H1 (cell line): ENCODE results near the gene CYBB. TPM values are rescaled to one million over a fixed set of nuclear protein-coding genes. Genes with fewer than 3 reads are reported as not detected.

Source experiments
- CTCF ChIA-PET: fragments of 300-600 bp; sonication (Branson Sonifier 250); formaldehyde crosslinking; loops from one replicate; lab custom pipeline; 2021; ENCODE audit not compliant: partially characterized antibody; lab: Charles Lee
- POLR2A ChIA-PET: fragments of 300-600 bp; sonication (Branson Sonifier 250); formaldehyde crosslinking; loops from one replicate; lab custom pipeline; 2021; ENCODE audit warnings: inconsistent platforms; ENCODE audit not compliant: partially characterized antibody; lab: Charles Lee
- DNase-seq, 2 experiments: peaks; one replicate each; pipeline versions ENCODE4 v3.0.0 to v3.0.0-alpha.2; 2010 to 2022; ENCODE audit warnings: low spot score in 2 of 2, low read depth in 1 of 2, mixed read lengths in 1 of 2
- FAIRE-seq: peaks from 2 replicates; lab custom pipeline; 2011; peaks lifted over from hg19 to GRCh38; lab: Jason Lieb, UNC
- H2AFZ ChIP-seq: 2 replicates; pipeline ENCODE4 v1.8.1; 2012; ENCODE audit warnings: low read length, inconsistent platforms
- H2AK5ac ChIP-seq: 2 replicates; pipeline ENCODE4 v1.6.1; 2013; ENCODE audit warnings: low read depth, low read length
- H2BK120ac ChIP-seq: replicated peaks from 2 replicates; pipeline ENCODE3; 2013; ENCODE audit warnings: low read depth, low read length, inconsistent platforms
- H2BK12ac ChIP-seq: 2 replicates; pipeline ENCODE4 v1.6.1; 2013; ENCODE audit warnings: low read depth, low read length
- H2BK15ac ChIP-seq: 2 replicates; pipeline ENCODE4 v1.6.1; 2013; ENCODE audit warnings: low read length
- H2BK20ac ChIP-seq: 2 replicates; pipeline ENCODE4 v1.6.1; 2013; ENCODE audit warnings: low read length
- H2BK5ac ChIP-seq: 2 replicates; pipeline ENCODE4 v1.6.1; 2013; ENCODE audit warnings: low read depth, low read length
- H3K14ac ChIP-seq: 2 replicates; pipeline ENCODE4 v1.6.1; 2013; ENCODE audit warnings: inconsistent platforms; ENCODE audit not compliant: insufficient read length
- H3K18ac ChIP-seq: 2 replicates; pipeline ENCODE4 v1.6.1; 2013; ENCODE audit warnings: low read length; ENCODE audit errors: extremely low read depth
- H3K23ac ChIP-seq: 2 replicates; pipeline ENCODE4 v1.6.1; 2013; ENCODE audit warnings: inconsistent platforms; ENCODE audit not compliant: insufficient read length
- H3K23me2 ChIP-seq: 2 replicates; pipeline ENCODE4 v1.6.1; 2013; ENCODE audit warnings: low read depth, low read length
- H3K27ac ChIP-seq: 2 replicates; pipeline ENCODE4 v1.6.1; 2011; ENCODE audit warnings: low read depth, low read length, inconsistent platforms
- H3K27me3 ChIP-seq, 4 experiments: replicated peaks in 1 of 4; 1 replicate in 1 of 4; 2 replicates in 3 of 4; pipeline versions ENCODE4 v1.6.1 to v1.8.1; 2011 to 2013; ENCODE audit warnings: low read length in 3 of 4, mild to moderate bottlenecking in 3 of 4, inconsistent platforms in 2 of 4, mixed read lengths in 2 of 4, moderate library complexity in 1 of 4; ENCODE audit not compliant: control insufficient read depth in 3 of 4, insufficient read depth in 3 of 4; ENCODE audit errors: extremely low read depth in 1 of 4
- H3K36me3 ChIP-seq, 4 experiments: 2 replicates each; pipeline versions ENCODE4 v1.6.1 to v1.8.1; 2011 to 2013; ENCODE audit warnings: mild to moderate bottlenecking in 4 of 4, low read length in 3 of 4, moderate library complexity in 2 of 4, control low read depth in 1 of 4, inconsistent platforms in 1 of 4; ENCODE audit not compliant: insufficient read depth in 4 of 4, control insufficient read depth in 2 of 4
- H3K4ac ChIP-seq: replicated peaks from 2 replicates; pipeline ENCODE3; 2013; ENCODE audit warnings: low read length, low read depth, mixed read lengths, inconsistent platforms; ENCODE audit not compliant: insufficient read length
- H3K4me1 ChIP-seq, 4 experiments: replicated peaks in 1 of 4; 1 replicate in 1 of 4; 2 replicates in 3 of 4; pipeline versions ENCODE4 v1.6.1 to v1.8.1; 2011 to 2013; ENCODE audit warnings: low read length in 3 of 4, inconsistent platforms in 2 of 4, mixed read lengths in 1 of 4; ENCODE audit not compliant: insufficient read depth in 4 of 4, control insufficient read depth in 3 of 4
- H3K4me2 ChIP-seq, 2 experiments: 2 replicates each; pipeline versions ENCODE4 v1.6.1 to v1.8.1; 2011 to 2013; ENCODE audit warnings: low read depth in 2 of 2, low read length in 2 of 2, control low read depth in 1 of 2, inconsistent platforms in 1 of 2, mild to moderate bottlenecking in 1 of 2; ENCODE audit not compliant: insufficient read depth in 1 of 2
- H3K4me3 ChIP-seq, 4 experiments: fragments of 200-600, 300-600 bp in 1 of 4; sonication (generic), shearing (Covaris generic), sonication (Bioruptor Twin) in 1 of 4; 2 replicates each; pipeline versions ENCODE4 v1.5.1 to v1.8.1; 2011 to 2016; ENCODE audit warnings: low read length in 4 of 4, low read depth in 3 of 4, control low read depth in 2 of 4, inconsistent platforms in 2 of 4, mild to moderate bottlenecking in 2 of 4, mixed read lengths in 1 of 4, moderate library complexity in 1 of 4; ENCODE audit not compliant: insufficient read depth in 2 of 4; ENCODE audit errors: extremely low read depth in 1 of 4
- H3K56ac ChIP-seq: replicated peaks from 2 replicates; pipeline ENCODE3; 2013; ENCODE audit warnings: low read depth, mild to moderate bottlenecking, mixed read lengths, low read length, inconsistent platforms; ENCODE audit not compliant: insufficient read length
- H3K79me1 ChIP-seq: 2 replicates; pipeline ENCODE4 v1.6.1; 2013; ENCODE audit warnings: low read depth, low read length, control low read depth
- H3K79me2 ChIP-seq, 2 experiments: 2 replicates each; pipeline versions ENCODE4 v1.6.1 to v1.8.1; 2012 to 2013; ENCODE audit warnings: low read length in 2 of 2, mild to moderate bottlenecking in 2 of 2, inconsistent platforms in 1 of 2; ENCODE audit not compliant: insufficient read depth in 2 of 2, control insufficient read depth in 1 of 2
- H3K9ac ChIP-seq, 4 experiments: replicated peaks in 1 of 4; 1 replicate in 1 of 4; 2 replicates in 3 of 4; pipeline versions ENCODE4 v1.6.1 to v1.8.1; 2011 to 2013; ENCODE audit warnings: low read depth in 3 of 4, low read length in 3 of 4, control low read depth in 2 of 4, mild to moderate bottlenecking in 2 of 4, moderate library complexity in 2 of 4, inconsistent platforms in 1 of 4; ENCODE audit errors: extremely low read depth in 1 of 4
- H3K9me3 ChIP-seq, 2 experiments: 2 replicates each; pipeline versions ENCODE4 v1.6.1 to v1.8.1; 2012 to 2013; ENCODE audit warnings: mild to moderate bottlenecking in 2 of 2, moderate library complexity in 2 of 2, control low read depth in 1 of 2, inconsistent platforms in 1 of 2, low read depth in 1 of 2, low read length in 1 of 2, mixed read lengths in 1 of 2; ENCODE audit not compliant: insufficient read depth in 2 of 2
- H4K20me1 ChIP-seq, 2 experiments: replicated peaks in 1 of 2; 2 replicates each; pipeline versions ENCODE3 to v1.8.1; 2011 to 2013; ENCODE audit warnings: inconsistent platforms in 2 of 2, low read length in 2 of 2, mild to moderate bottlenecking in 1 of 2; ENCODE audit not compliant: insufficient read depth in 2 of 2, control insufficient read depth in 1 of 2
- H4K5ac ChIP-seq: 2 replicates; pipeline ENCODE4 v1.6.1; 2013; ENCODE audit warnings: low read length, low read depth, mixed read lengths, inconsistent platforms; ENCODE audit not compliant: insufficient read length
- H4K8ac ChIP-seq: 2 replicates; pipeline ENCODE4 v1.8.0; 2013; ENCODE audit warnings: mild to moderate bottlenecking, moderate library complexity, low read length, inconsistent platforms; ENCODE audit not compliant: insufficient read depth; ENCODE audit errors: extremely low read depth
- H4K91ac ChIP-seq: replicated peaks from 2 replicates; pipeline ENCODE3; 2013; ENCODE audit warnings: low read length, mixed read lengths, inconsistent platforms; ENCODE audit not compliant: insufficient read length
- ASH2L ChIP-seq: fragments of 200-600, 300-600 bp; sonication (generic); IDR thresholded peaks from one replicate; pipeline ENCODE4 v1.7.1; 2017; ENCODE audit warnings: low read length
- BACH1 ChIP-seq: IDR thresholded peaks from 2 replicates; pipeline ENCODE4 v1.6.1; 2012; ENCODE audit warnings: low read length, improper control_type of control experiment
- CEBPB ChIP-seq: IDR thresholded peaks from 2 replicates; pipeline ENCODE4 v1.6.1; 2012; ENCODE audit warnings: low read depth, low read length
- GABPA ChIP-seq: IDR thresholded peaks from 2 replicates; pipeline ENCODE4 v1.6.1; 2011; ENCODE audit warnings: mild to moderate bottlenecking, low read length, moderate library complexity, borderline replicate concordance; ENCODE audit not compliant: insufficient read depth
- HDAC6 ChIP-seq: IDR thresholded peaks from one replicate; pipeline ENCODE4 v1.7.1; 2012; ENCODE audit warnings: low read depth, mild to moderate bottlenecking, inconsistent platforms, low read length, moderate library complexity
- JUN ChIP-seq: IDR thresholded peaks from 2 replicates; pipeline ENCODE4 v1.6.1; 2011; ENCODE audit warnings: low read depth, mild to moderate bottlenecking, improper control_type of control experiment, low read length
- NANOG ChIP-seq: IDR thresholded peaks from 2 replicates; pipeline ENCODE4 v1.6.1; 2011; ENCODE audit warnings: low read length, low read depth, mild to moderate bottlenecking, inconsistent platforms; ENCODE audit not compliant: insufficient read depth, poor library complexity, severe bottlenecking
- TEAD4 ChIP-seq: IDR thresholded peaks from 2 replicates; pipeline ENCODE4 v1.6.1; 2012; ENCODE audit warnings: low read depth, low read length, inconsistent platforms, mixed read lengths
- WGBS, 2 experiments: shearing (Covaris generic) in 1 of 2; methylation state at CpG; one replicate each; pipeline versions ENCODE4 v1.1.6 to v1.1.7; 2013 to 2015; ENCODE audit warnings: low lambda C conversion rate in 2 of 2, mixed read lengths in 2 of 2, inconsistent platforms in 1 of 2, low coverage in 1 of 2, missing lambda C conversion rate in 1 of 2; ENCODE audit not compliant: insufficient replicate concordance in 2 of 2, insufficient coverage in 1 of 2, insufficient read length in 1 of 2; ENCODE audit errors: extremely low coverage in 1 of 2, missing lambda C conversion rate in 1 of 2; 5-methylcytosine and 5-hydroxymethylcytosine counted together
- polyA plus RNA-seq, 7 experiments: library from polyadenylated mRNA; depleted of rRNA in 3 of 7; stranded (reverse) in 5 of 7; unstranded in 2 of 7; fragments of >200 nt in 5 of 7; fragments of 200-250 nt in 2 of 7; gene quantifications; 1 replicate in 5 of 7; 2 replicates in 1 of 7; 4 replicates in 1 of 7; pipeline versions ENCODE4 v1.2.1 to v1.2.3, GENCODE V29; 2011 to 2013; ENCODE audit warnings: missing spikeins in 2 of 7, mixed read lengths in 2 of 7
- total RNA-seq: library from RNA; stranded (reverse); fragmentation: NEBNext Ultra II Directional; extraction: Animal tissue kit (Norgen Biotek cat#: 25700); gene quantifications from 2 replicates; pipeline ENCODE4 v1.2.1, GENCODE V29; 2021

CYBB gene
- total and polyA plus RNA-seq, 2 of the 8 experiments (the other 6 are each of a cell fraction or from before 2014, with no cell fraction given) = 0.03 to 0.09 TPM

GRCh38 chrX:37846141-37846540 lies 66.3 kb downstream of the CYBB start:
- DNase-seq (no peak), FAIRE-seq (peak; percentile 68)
- Histone ChIP-seq H4K8ac (no peak overlapping the region), H2BK12ac (no peak overlapping the region), H4K20me1 (no peaks in the 10 kb centered on the region), H3K79me1 (no peaks in the 10 kb centered on the region), H2AK5ac (no peak overlapping the region), H3K4ac (no peak overlapping the region), H3K4me2 (peak overlapping the region in 1 of 2 experiments; percentile 53; a peak in 1 of 4 replicates), H3K4me1 (no peaks in the 10 kb centered on the region), H3K14ac (no peak overlapping the region), H3K36me3 (no peaks in the 10 kb centered on the region), H3K23me2 (peaks cover 2% of the 10 kb centered on the region; the same call in 1 of the 2 replicates), H3K27me3 (no peaks in the 10 kb centered on the region), H4K5ac (no peak overlapping the region), H2BK20ac (no peak overlapping the region), H3K9me3 (no peaks in the 10 kb centered on the region), H3K9ac (no peak overlapping the region), H3K79me2 (no peaks in the 10 kb centered on the region), H2AFZ (no peak overlapping the region), H2BK120ac (no peak overlapping the region), H3K23ac (no peak overlapping the region), H2BK15ac (no peak overlapping the region), H3K56ac (no peak overlapping the region), H4K91ac (no peak overlapping the region), H2BK5ac (no peak overlapping the region), H3K27ac (no peak overlapping the region), H3K18ac (no peak overlapping the region), H3K4me3 (peak overlapping the region in 1 of 4 experiments; percentile 66; a peak in 1 of 8 replicates)
- POLR2A ChIA-PET = no interaction called here
- no peak for TF ChIP-seq ASH2L
- TF ChIP-seq BACH1 = no peak
- TF ChIP-seq NANOG = no peak
- TF ChIP-seq HDAC6 = no peak
- TF ChIP-seq JUN = no peak
- no peak for TF ChIP-seq CEBPB
- no peak for TF ChIP-seq TEAD4
- TF ChIP-seq GABPA = no peak
- WGBS, 2 experiments = 75% methylated on average over 3 of the region's 3 CpGs; no CpG with 5 or more reads in 1 of the 2 experiments
- CTCF ChIA-PET = no interaction called here
